ENCODE data around the gene EN2. TPM values are rescaled to one million over a fixed set of nuclear protein-coding genes. Genes with fewer than 3 reads are reported as not detected.

The EN2 gene
- total RNA-seq, 1 experiment from 2014 or later: 0.07 TPM

DNA sequence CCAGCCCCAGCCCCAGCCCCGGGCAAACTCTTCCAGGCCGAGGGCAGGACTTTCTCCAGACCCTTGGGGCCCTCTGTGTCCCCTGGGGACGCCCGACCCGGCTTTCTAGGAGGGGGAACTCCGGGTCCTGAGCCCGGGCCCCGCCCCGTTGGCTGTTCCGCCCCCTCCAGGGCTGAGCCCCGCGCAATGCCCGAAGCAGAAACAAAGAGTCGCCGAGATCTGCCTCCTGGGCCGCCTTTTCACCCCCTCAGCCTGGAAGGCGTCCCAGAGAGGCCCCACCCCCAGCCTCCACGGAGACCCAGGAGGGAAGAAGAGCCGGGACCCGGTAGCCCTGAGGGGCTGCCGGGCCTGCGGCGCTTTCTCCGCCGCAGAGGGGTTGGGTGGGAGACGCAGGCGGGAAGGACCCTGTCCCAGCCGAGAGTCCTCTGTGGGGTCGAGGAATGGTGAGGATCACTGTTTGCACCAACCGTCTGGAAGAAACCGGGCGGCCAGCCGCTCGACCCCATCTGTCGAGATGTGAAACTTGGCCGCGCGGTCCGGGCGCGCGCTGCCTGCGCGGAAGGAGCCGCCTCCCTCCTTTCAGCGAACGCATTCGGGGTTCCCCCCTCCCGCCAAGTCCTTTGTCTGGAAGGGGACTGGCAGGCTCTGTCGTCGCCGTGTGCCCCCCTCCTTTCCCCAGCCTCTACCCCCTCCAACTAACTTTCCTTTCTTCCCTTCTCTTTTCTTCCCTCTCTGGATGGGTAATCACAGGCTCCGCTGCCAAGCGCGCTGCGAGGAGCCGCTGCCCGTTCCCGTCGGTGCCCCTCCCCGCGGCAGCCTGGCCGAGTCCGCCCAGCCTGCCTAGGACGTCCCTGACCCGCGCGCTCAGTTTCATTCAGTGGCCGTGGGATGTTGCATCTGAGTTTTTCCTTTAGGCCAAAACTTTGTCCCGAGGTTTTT, 10.2 kb downstream of the EN2 start:
- no peak overlapping the region for H4K5ac ChIP-seq (ENCODE audit: insufficient read length, low read depth, low read length)
- no peaks in the 10 kb centered on the region for H4K20me1 ChIP-seq (ENCODE audit: control insufficient read depth, insufficient read depth, insufficient read length)
- no peak overlapping the region for H2BK15ac ChIP-seq (ENCODE audit: low read depth, low read length)
- H3K4me2 ChIP-seq (ENCODE audit: insufficient read depth, insufficient read length, low read length): peak overlapping the region; percentile 5
- Mint-ChIP-seq H3K27ac (no peak overlapping the region), H3K9me3 (no peaks in the 10 kb centered on the region; a peak in 1 of 5 replicates), H3K4me3 (peak overlapping the region; percentile 17 to 73; a peak in 3 of 5 replicates), H3K4me1 (peaks cover 24 to 38% of the 10 kb centered on the region in 2 experiments), H3K36me3 (ENCODE audit: insufficient read depth in 1 of 3, low read depth in 3 of 3) (no peaks in the 10 kb centered on the region), H3K27me3 (ENCODE audit: low read depth) (peaks cover 100% of the 10 kb centered on the region)
- DNase-seq: peak; percentile 71
- H3K4me1 ChIP-seq (ENCODE audit: insufficient read depth, low read length): no peaks in the 10 kb centered on the region
- no peak overlapping the region for H4K8ac ChIP-seq (replicated peaks; ENCODE audit: insufficient read length, low read depth, low read length)
- H3K79me2 ChIP-seq (ENCODE audit: insufficient read depth, low read length): no peaks in the 10 kb centered on the region
- H3K4ac ChIP-seq (ENCODE audit: low read depth, low read length): no peak overlapping the region
- WGBS (ENCODE audit: extremely low coverage, insufficient read length, low lambda C conversion rate): no CpG with 5 or more reads among the region's 70 CpGs
- H3K79me1 ChIP-seq (ENCODE audit: insufficient read depth, low read depth, low read length, poor library complexity, severe bottlenecking): no peaks in the 10 kb centered on the region
- no peak overlapping the region for H2BK5ac ChIP-seq (ENCODE audit: insufficient read length, low read length)
- H2AK5ac ChIP-seq (ENCODE audit: insufficient read length, low read length): no peak overlapping the region
- no peak overlapping the region for H3K27ac ChIP-seq (ENCODE audit: insufficient read length, low read depth, low read length)
- no peak overlapping the region for H2AFZ ChIP-seq (ENCODE audit: low read length)
- H2BK12ac ChIP-seq (ENCODE audit: insufficient read length, low read depth, low read length): no peak overlapping the region
- H3K56ac ChIP-seq (ENCODE audit: insufficient read length, low read depth, low read length): no peak overlapping the region
- no peaks in the 10 kb centered on the region for H3K9me3 ChIP-seq (ENCODE audit: control insufficient read depth, low read depth, low read length)
- no peak overlapping the region for H3K14ac ChIP-seq (ENCODE audit: insufficient read depth, low read length)
- H4K91ac ChIP-seq (ENCODE audit: insufficient read length, low read depth, low read length): no peak overlapping the region
- no peak overlapping the region for H2BK20ac ChIP-seq (ENCODE audit: low read depth, low read length, poor library complexity, severe bottlenecking)
- no peak overlapping the region for H3K9ac ChIP-seq (ENCODE audit: extremely low read depth, insufficient read length, low read length)
- H2BK120ac ChIP-seq (ENCODE audit: low read depth, low read length, poor library complexity, severe bottlenecking): no peak overlapping the region
- no peak overlapping the region for H3T11ph ChIP-seq (ENCODE audit: low read length)
- H3K23ac ChIP-seq (ENCODE audit: insufficient read length, low read depth, low read length): no peak overlapping the region
- peaks cover 8% of the 10 kb centered on the region for H3K23me2 ChIP-seq (ENCODE audit: insufficient read length, low read depth, low read length, poor library complexity, severe bottlenecking)
- H3K27me3 ChIP-seq (ENCODE audit: insufficient read depth, low read length): peaks cover 97% of the 10 kb centered on the region
- H3K18ac ChIP-seq (ENCODE audit: insufficient read length, low read depth, low read length): no peak overlapping the region
- TF ChIP-seq, protein P1, sequence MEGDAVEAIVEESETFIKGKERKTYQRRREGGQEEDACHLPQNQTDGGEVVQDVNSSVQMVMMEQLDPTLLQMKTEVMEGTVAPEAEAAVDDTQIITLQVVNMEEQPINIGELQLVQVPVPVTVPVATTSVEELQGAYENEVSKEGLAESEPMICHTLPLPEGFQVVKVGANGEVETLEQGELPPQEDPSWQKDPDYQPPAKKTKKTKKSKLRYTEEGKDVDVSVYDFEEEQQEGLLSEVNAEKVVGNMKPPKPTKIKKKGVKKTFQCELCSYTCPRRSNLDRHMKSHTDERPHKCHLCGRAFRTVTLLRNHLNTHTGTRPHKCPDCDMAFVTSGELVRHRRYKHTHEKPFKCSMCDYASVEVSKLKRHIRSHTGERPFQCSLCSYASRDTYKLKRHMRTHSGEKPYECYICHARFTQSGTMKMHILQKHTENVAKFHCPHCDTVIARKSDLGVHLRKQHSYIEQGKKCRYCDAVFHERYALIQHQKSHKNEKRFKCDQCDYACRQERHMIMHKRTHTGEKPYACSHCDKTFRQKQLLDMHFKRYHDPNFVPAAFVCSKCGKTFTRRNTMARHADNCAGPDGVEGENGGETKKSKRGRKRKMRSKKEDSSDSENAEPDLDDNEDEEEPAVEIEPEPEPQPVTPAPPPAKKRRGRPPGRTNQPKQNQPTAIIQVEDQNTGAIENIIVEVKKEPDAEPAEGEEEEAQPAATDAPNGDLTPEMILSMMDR (conservative IDR thresholded peaks at IDR 0.05): no peak
